Measurements from ENCODE around the gene ZNF765. TPM values are rescaled to one million over a fixed set of nuclear protein-coding genes. Genes with fewer than 3 reads are reported as not detected.

ZNF765 gene
- total RNA-seq, 4 donors from 2014 or later = 6.0 to 19.7 (median 7.7) TPM

DNA sequence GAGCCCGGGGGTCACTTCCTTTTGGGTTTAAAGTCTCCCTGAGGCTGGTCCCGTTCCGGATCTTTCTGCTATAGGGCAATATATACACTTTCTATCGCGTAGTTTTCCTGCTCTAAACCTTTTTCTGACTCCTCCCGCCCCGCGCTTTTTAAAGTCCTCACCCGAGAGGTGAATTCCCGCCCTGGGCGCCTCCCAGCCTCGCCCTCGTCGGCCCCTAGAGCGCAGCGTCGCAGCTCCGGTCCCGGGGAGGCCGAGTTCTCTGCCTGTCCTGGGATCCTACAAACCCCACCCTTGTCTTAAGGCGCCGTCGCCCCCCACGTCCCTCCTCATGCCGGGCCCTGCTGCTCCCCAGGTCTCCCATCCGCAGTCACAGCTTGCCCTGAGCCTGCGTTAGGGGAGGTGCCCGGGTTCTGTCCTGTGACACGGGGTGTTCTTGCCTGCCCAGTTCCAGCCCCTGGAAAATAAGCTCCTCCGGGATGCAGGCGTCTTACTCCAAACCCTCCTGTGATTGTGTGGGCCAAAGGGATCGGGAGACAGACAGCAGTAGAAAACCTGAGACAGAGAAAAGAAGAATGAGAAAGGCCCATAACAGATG, 29.0 kb upstream of the ZNF765 start:
- H3K36me3 ChIP-seq = no peaks in the 10 kb centered on the region
- no peaks in the 10 kb centered on the region for H3K9me3 ChIP-seq
- TF ChIP-seq CTCF (IDR thresholded peaks at IDR 0.05) (no peak), POLR2AphosphoS5 (IDR thresholded peaks at IDR 0.05) (no peak), EP300 (IDR thresholded peaks at IDR 0.05) (no peak), POLR2A (IDR thresholded peaks at IDR 0.05) (no peak)
- no peaks in the 10 kb centered on the region for H3K27me3 ChIP-seq
- DNase-seq (ENCODE audit: low spot score in 2 of 2) = no peak
- peaks cover 10% of the 10 kb centered on the region for H3K4me1 ChIP-seq
- 1% methylated on average over 32 of the region's 32 CpGs for WGBS
- H3K27ac ChIP-seq = peak overlapping the region; percentile 76
- H3K4me3 ChIP-seq = peak overlapping the region; percentile 66

DNA sequence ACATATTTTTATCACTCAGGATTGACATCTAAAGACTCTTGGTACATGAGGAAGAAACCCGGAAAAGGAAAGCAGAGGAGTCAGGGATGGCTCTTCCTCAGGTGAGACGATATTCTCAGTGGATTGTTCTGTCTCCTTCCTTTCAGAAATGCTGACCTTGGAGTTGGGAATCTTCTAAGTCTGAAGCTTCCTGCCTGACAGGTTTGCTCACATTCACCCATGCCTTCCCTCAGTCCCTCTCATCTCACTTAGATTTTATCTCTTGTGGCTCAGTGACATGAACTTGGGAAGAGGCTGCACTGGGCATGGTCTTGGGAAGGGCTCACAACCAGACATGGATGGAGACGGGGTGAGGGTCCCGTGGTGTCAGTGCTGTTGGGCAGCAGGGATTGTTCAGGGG, 22.8 kb upstream of the ZNF765 start:
- H3K36me3 ChIP-seq = peaks cover 49% of the 10 kb centered on the region
- H3K4me3 ChIP-seq = no peak overlapping the region
- TF ChIP-seq CTCF (IDR thresholded peaks at IDR 0.05) (no peak), POLR2AphosphoS5 (IDR thresholded peaks at IDR 0.05) (no peak), POLR2A (IDR thresholded peaks at IDR 0.05) (no peak), EP300 (IDR thresholded peaks at IDR 0.05) (no peak)
- H3K27ac ChIP-seq = no peak overlapping the region
- 79% methylated on average over 4 of the region's 4 CpGs for WGBS
- no peaks in the 10 kb centered on the region for H3K4me1 ChIP-seq
- H3K27me3 ChIP-seq = no peaks in the 10 kb centered on the region
- no peak for DNase-seq (ENCODE audit: low spot score in 2 of 2)
- H3K9me3 ChIP-seq = no peaks in the 10 kb centered on the region

DNA sequence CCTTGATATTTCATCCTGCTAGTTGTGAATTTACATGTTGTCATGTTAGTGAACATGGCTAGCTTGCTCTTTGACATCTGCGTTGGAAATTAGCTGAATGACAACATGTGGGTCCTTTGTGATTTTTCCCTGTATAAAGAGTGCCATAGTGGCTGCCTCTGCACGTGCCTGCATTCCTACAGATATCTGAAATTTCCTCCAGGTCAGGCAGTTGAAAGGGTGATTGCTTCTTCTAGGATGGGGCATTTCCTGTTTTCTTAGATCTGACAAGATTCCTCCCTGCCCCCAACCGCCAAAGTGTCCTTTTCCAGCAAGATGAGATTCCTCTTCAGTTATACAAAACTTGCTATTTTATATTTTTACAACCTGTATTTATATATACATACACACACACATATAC, 20.7 kb upstream of the ZNF765 start:
- 71% methylated on average over 3 of the region's 3 CpGs for WGBS
- H3K27me3 ChIP-seq = no peaks in the 10 kb centered on the region
- TF ChIP-seq POLR2AphosphoS5 (IDR thresholded peaks at IDR 0.05) (no peak), CTCF (IDR thresholded peaks at IDR 0.05) (no peak), POLR2A (IDR thresholded peaks at IDR 0.05) (no peak), EP300 (IDR thresholded peaks at IDR 0.05) (no peak)
- no peak for DNase-seq (ENCODE audit: low spot score in 2 of 2)
- H3K4me3 ChIP-seq = no peak overlapping the region
- no peak overlapping the region for H3K27ac ChIP-seq
- no peaks in the 10 kb centered on the region for H3K9me3 ChIP-seq
- peaks cover 70% of the 10 kb centered on the region for H3K36me3 ChIP-seq
- no peaks in the 10 kb centered on the region for H3K4me1 ChIP-seq

DNA sequence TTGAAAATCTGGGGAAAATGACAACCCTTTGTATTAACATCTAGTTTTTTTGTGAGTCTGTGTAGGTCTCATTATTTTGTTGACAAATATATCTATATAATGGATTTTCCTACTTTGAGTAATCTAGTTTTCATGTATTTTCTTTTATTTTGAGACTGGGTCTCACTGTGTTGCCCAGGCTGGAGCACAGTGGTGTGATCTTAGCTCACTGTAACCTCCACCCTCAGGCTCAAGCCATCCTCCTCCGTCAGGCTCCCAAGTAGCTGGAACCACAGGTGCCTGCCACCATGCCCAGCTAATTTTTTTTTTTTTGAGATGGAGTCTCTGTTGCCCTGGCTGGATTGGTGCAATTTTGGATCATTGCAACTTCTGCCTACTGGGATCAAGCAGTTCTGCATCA, 20.2 kb upstream of the ZNF765 start:
- no peak overlapping the region for H3K27ac ChIP-seq
- H3K36me3 ChIP-seq = peaks cover 74% of the 10 kb centered on the region
- H3K9me3 ChIP-seq = peaks cover 1% of the 10 kb centered on the region
- no peaks in the 10 kb centered on the region for H3K27me3 ChIP-seq
- WGBS = 100% methylated on average over 1 of the region's 1 CpG
- no peaks in the 10 kb centered on the region for H3K4me1 ChIP-seq
- no peak overlapping the region for H3K4me3 ChIP-seq
- no peak for DNase-seq (ENCODE audit: low spot score in 2 of 2)
- TF ChIP-seq POLR2AphosphoS5 (IDR thresholded peaks at IDR 0.05) = no peak
- no peak for TF ChIP-seq CTCF (IDR thresholded peaks at IDR 0.05)
- no peak for TF ChIP-seq EP300 (IDR thresholded peaks at IDR 0.05)

- Histone ChIP-seq H3K4me1 (no peaks in the 10 kb centered on the region), H3K27me3 (no peaks in the 10 kb centered on the region), H3K27ac (no peak overlapping the region), H3K9me3 (peaks cover 36% of the 10 kb centered on the region), H3K4me3 (no peak overlapping the region), H3K36me3 (peaks cover 71% of the 10 kb centered on the region)
- 95% methylated on average over 3 of the region's 3 CpGs for WGBS
- TF ChIP-seq POLR2A (IDR thresholded peaks at IDR 0.05) = no peak
- TF ChIP-seq EP300 (IDR thresholded peaks at IDR 0.05) = no peak
- no peak for TF ChIP-seq POLR2AphosphoS5 (IDR thresholded peaks at IDR 0.05)
- TF ChIP-seq CTCF (IDR thresholded peaks at IDR 0.05) = no peak
- DNase-seq (ENCODE audit: low spot score in 2 of 2) = no peak
Observed at GRCh38 chr19:53381376-53381775, 13.6 kb upstream of the ZNF765 start.
